Stimulated activated CD4-positive, alpha-beta T cell treated with anti-CD3 and anti-CD28 coated beads, Interleukin-4, amount 100 ng/mL, for 48 hours (primary cell): ENCODE results near the gene USP31.

Experiments used
- DNase-seq, 2 donors: peaks; one replicate each; pipeline ENCODE4 v3.0.0-alpha.2; 2020; ENCODE audit warnings: low read depth in 2 of 2

The USP31 gene

GRCh38 chr16:23016368-23016767, 132.9 kb downstream of the USP31 start:
- DNase-seq = no peak

- DNase-seq = no peak
Measured at GRCh38 chr16:23015580-23015979, 133.7 kb downstream of the USP31 start.

- DNase-seq = no peak
Measured at GRCh38 chr16:23014592-23014991, 134.7 kb downstream of the USP31 start.
